ENCODE results near the gene NME9. TPM values are rescaled to one million over a fixed set of nuclear protein-coding genes. Genes with fewer than 3 reads are reported as not detected.

The NME9 gene
- total and polyA plus RNA-seq, 10 of the 15 experiments (the other 5 are each of a cell fraction or from before 2014, with no cell fraction given): 0.09 to 0.68 (median 0.22) TPM; not detected in 6

DNA sequence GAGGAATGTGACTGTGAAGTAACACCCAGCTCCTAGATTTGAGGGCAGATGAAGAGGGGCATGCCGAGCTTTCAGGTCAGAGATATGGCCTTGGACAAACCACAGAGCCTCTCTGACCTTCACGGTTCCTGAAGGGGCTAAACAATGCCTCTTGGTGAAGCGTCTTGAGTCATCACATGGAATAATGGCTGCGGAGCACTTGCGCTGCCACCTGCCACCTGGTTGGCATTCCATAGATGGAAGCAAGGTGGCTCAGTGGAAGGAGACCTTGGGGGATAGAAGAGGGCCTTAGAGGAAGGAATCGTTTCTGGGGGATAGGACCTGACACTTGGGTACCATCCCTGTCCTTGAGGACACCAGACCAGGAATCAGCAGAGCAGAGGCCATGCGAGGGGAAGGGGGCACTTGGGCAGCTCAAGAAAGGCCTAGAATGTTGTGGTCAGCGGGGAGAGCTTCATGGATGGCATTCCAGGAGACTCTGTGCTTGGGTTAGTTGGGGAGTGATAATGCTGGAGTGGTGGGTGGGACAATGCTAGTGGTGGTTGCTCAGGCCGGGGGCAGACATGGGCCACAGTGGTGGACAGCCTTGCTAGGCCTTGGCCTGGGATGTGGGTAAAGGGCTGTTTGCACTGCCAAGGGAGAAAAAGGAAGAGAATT, 31.3 kb upstream of the NME9 start:
- Histone ChIP-seq H3K27ac (ENCODE audit: control insufficient read depth, insufficient read depth) (no peak overlapping the region), H3K9me3 (replicated peaks; ENCODE audit: control insufficient read depth, insufficient read depth, low read length) (no peaks in the 10 kb centered on the region), H3K4me3 (no peak overlapping the region), H3K36me3 (ENCODE audit: control insufficient read depth in 2 of 2, insufficient read depth in 2 of 2, low read length in 1 of 2) (no peaks in the 10 kb centered on the region), H3K27me3 (replicated peaks in 1 of 2; ENCODE audit: control insufficient read depth in 2 of 2, insufficient read depth in 2 of 2, low read length in 1 of 2) (peaks cover 2 to 3% of the 10 kb centered on the region in 2 experiments; a peak in 3 of 4 replicates), H2AFZ (ENCODE audit: control insufficient read depth, low read depth, low read length) (no peak overlapping the region), H3K79me2 (ENCODE audit: control insufficient read depth, insufficient read depth, low read length) (no peaks in the 10 kb centered on the region), H3K4me1 (ENCODE audit: control insufficient read depth, insufficient read depth, low read length) (no peaks in the 10 kb centered on the region), H3K9ac (ENCODE audit: control insufficient read depth, insufficient read depth, low read length) (no peak overlapping the region), H4K20me1 (ENCODE audit: control insufficient read depth, insufficient read depth) (peaks cover 2% of the 10 kb centered on the region; the same call in 1 of the 2 replicates), H3K4me2 (ENCODE audit: control insufficient read depth, insufficient read depth) (no peak overlapping the region)
- ChIA-PET POLR2A (no interaction called here), RAD21 (ENCODE audit: unreplicated experiment) (no interaction called here), SMC1A (ENCODE audit: uncharacterized antibody, unreplicated experiment) (no interaction called here), CTCF (no interaction called here)
- TF ChIP-seq, protein P1, sequence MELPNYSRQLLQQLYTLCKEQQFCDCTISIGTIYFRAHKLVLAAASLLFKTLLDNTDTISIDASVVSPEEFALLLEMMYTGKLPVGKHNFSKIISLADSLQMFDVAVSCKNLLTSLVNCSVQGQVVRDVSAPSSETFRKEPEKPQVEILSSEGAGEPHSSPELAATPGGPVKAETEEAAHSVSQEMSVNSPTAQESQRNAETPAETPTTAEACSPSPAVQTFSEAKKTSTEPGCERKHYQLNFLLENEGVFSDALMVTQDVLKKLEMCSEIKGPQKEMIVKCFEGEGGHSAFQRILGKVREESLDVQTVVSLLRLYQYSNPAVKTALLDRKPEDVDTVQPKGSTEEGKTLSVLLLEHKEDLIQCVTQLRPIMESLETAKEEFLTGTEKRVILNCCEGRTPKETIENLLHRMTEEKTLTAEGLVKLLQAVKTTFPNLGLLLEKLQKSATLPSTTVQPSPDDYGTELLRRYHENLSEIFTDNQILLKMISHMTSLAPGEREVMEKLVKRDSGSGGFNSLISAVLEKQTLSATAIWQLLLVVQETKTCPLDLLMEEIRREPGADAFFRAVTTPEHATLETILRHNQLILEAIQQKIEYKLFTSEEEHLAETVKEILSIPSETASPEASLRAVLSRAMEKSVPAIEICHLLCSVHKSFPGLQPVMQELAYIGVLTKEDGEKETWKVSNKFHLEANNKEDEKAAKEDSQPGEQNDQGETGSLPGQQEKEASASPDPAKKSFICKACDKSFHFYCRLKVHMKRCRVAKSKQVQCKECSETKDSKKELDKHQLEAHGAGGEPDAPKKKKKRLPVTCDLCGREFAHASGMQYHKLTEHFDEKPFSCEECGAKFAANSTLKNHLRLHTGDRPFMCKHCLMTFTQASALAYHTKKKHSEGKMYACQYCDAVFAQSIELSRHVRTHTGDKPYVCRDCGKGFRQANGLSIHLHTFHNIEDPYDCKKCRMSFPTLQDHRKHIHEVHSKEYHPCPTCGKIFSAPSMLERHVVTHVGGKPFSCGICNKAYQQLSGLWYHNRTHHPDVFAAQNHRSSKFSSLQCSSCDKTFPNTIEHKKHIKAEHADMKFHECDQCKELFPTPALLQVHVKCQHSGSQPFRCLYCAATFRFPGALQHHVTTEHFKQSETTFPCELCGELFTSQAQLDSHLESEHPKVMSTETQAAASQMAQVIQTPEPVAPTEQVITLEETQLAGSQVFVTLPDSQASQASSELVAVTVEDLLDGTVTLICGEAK (IDR thresholded peaks at IDR 0.05; ENCODE audit: borderline replicate concordance): no peak
- TF ChIP-seq EGR1 (IDR thresholded peaks at IDR 0.05; ENCODE audit: borderline replicate concordance in 1 of 2, low read depth in 2 of 2, low read length in 2 of 2) (no peak), ZNF24 (IDR thresholded peaks at IDR 0.05) (no peak), SREBF2 (IDR thresholded peaks at IDR 0.05; ENCODE audit: low read length) (no peak), POU2F2 (IDR thresholded peaks at IDR 0.05; ENCODE audit: borderline replicate concordance, low read depth, low read length) (no peak), SIX5 (IDR thresholded peaks at IDR 0.05; ENCODE audit: low read depth, low read length, severe bottlenecking) (no peak), RFX5 (IDR thresholded peaks at IDR 0.05; ENCODE audit: low read depth, low read length) (no peak), MXI1 (IDR thresholded peaks at IDR 0.05; ENCODE audit: low read depth, low read length) (no peak), NFYB (IDR thresholded peaks at IDR 0.05; ENCODE audit: insufficient read depth, low read depth, low read length) (no peak), EZH2 (IDR thresholded peaks at IDR 0.05; ENCODE audit: borderline replicate concordance, control insufficient read depth, low read depth, low read length) (no peak), ELK1 (IDR thresholded peaks at IDR 0.05; ENCODE audit: low read depth, low read length) (no peak), ZBED1 (IDR thresholded peaks at IDR 0.05; ENCODE audit: borderline replicate concordance) (no peak), HDGF (IDR thresholded peaks at IDR 0.05) (no peak), ZNF384 (IDR thresholded peaks at IDR 0.05; ENCODE audit: borderline replicate concordance, low read depth, low read length) (no peak)
- no TSS peak for BruUV-seq (replicated peaks)
- 24% methylated on average over 9 of the region's 9 CpGs for WGBS (ENCODE audit: insufficient coverage, insufficient replicate concordance, low lambda C conversion rate, missing lambda C conversion rate)
- ATAC-seq (no peak), DNase-seq (ENCODE audit: low read depth, low spot score) (no peak), FAIRE-seq (no peak)
- intact Hi-C loops (cut with micrococcal nuclease; ENCODE audit: unreplicated experiment): no loop called here
- in situ Hi-C loops (cut with MboI): no loop called here

Measured in GM12878 (cell line).